Immature natural killer cell (primary cell): ENCODE measurements around the gene MMP23B. TPM values are rescaled to one million over a fixed set of nuclear protein-coding genes. Genes with fewer than 3 reads are reported as not detected.

ENCODE experiments used
- DNase-seq, 3 donors: peaks; one replicate each; pipeline ENCODE4 v3.0.0; 2022; ENCODE audit warnings: mixed read lengths in 1 of 3
- H3K27ac Mint-ChIP-seq, 6 donors: one replicate each; pipeline ENCODE4 v1.8.0; 2020; ENCODE audit warnings: mixed read lengths in 6 of 6, mild to moderate bottlenecking in 5 of 6, inconsistent platforms in 4 of 6, moderate library complexity in 3 of 6
- H3K27me3 Mint-ChIP-seq, 3 donors: one replicate each; pipeline ENCODE4 v1.8.0; 2020 to 2021; ENCODE audit warnings: low read depth in 3 of 3, mild to moderate bottlenecking in 3 of 3, mixed read lengths in 3 of 3, moderate library complexity in 3 of 3, inconsistent platforms in 1 of 3
- H3K36me3 Mint-ChIP-seq, 3 donors: one replicate each; pipeline ENCODE4 v1.8.0; 2020; ENCODE audit warnings: mixed read lengths in 3 of 3, inconsistent platforms in 2 of 3, mild to moderate bottlenecking in 2 of 3
- H3K4me1 Mint-ChIP-seq, 2 donors: one replicate each; pipeline ENCODE4 v1.8.0; 2020; ENCODE audit warnings: inconsistent platforms in 2 of 2, mild to moderate bottlenecking in 2 of 2, mixed read lengths in 2 of 2, moderate library complexity in 1 of 2
- H3K4me3 Mint-ChIP-seq, 5 donors: one replicate each; pipeline ENCODE4 v1.8.0; 2020; ENCODE audit warnings: mild to moderate bottlenecking in 5 of 5, mixed read lengths in 5 of 5, inconsistent platforms in 3 of 5, moderate library complexity in 3 of 5
- H3K9me3 Mint-ChIP-seq, 6 donors: one replicate each; pipeline ENCODE4 v1.8.0; 2020; ENCODE audit warnings: mild to moderate bottlenecking in 6 of 6, mixed read lengths in 6 of 6, inconsistent platforms in 4 of 6, moderate library complexity in 3 of 6
- polyA plus RNA-seq, 3 donors: library from polyadenylated mRNA; unstranded; fragments of 300-500 nt; fragmentation: Illumina TruSeq; gene quantifications; one replicate each; pipeline ENCODE4 v1.2.3, GENCODE V29; 2021

The MMP23B gene
- polyA plus RNA-seq, 3 donors from 2014 or later = 10.4 to 22.3 (median 12.6) TPM

GRCh38 chr1:1609822-1610485, 22.0 kb upstream of the MMP23B start:
- H3K4me1 Mint-ChIP-seq = peaks cover 17 to 21% of the 10 kb centered on the region in 2 donors
- peak overlapping the region in 1 of 6 donors; percentile 10 for H3K27ac Mint-ChIP-seq
- no peak overlapping the region for H3K4me3 Mint-ChIP-seq
- no peak for DNase-seq
- H3K36me3 Mint-ChIP-seq = peaks cover 0 to 4% (median 0%) of the 10 kb centered on the region in 3 donors
- H3K9me3 Mint-ChIP-seq = no peaks in the 10 kb centered on the region
- H3K27me3 Mint-ChIP-seq = peaks cover 1 to 11% (median 8%) of the 10 kb centered on the region in 3 donors

- Mint-ChIP-seq H3K4me3 (no peak overlapping the region), H3K27ac (no peak overlapping the region), H3K36me3 (peaks cover 0 to 4% (median 0%) of the 10 kb centered on the region in 3 donors), H3K9me3 (no peaks in the 10 kb centered on the region), H3K27me3 (peaks cover 6 to 17% (median 10%) of the 10 kb centered on the region in 3 donors), H3K4me1 (peaks cover 19 to 23% of the 10 kb centered on the region in 2 donors)
- DNase-seq = no peak
Measured at GRCh38 chr1:1610796-1611195, 21.2 kb upstream of the MMP23B start.

GRCh38 chr1:1612104-1612400, 19.9 kb upstream of the MMP23B start:
- peak overlapping the region in 2 of 6 donors; percentile 3 to 41 for H3K27ac Mint-ChIP-seq
- peaks cover 22 to 24% of the 10 kb centered on the region in 2 donors for H3K4me1 Mint-ChIP-seq
- peaks cover 0 to 4% (median 0%) of the 10 kb centered on the region in 3 donors for H3K36me3 Mint-ChIP-seq
- DNase-seq = no peak
- H3K9me3 Mint-ChIP-seq = no peaks in the 10 kb centered on the region
- H3K27me3 Mint-ChIP-seq = peaks cover 11 to 24% (median 11%) of the 10 kb centered on the region in 3 donors
- H3K4me3 Mint-ChIP-seq = peak overlapping the region in 1 of 5 donors; percentile 25

GRCh38 chr1:1613509-1614082, 18.4 kb upstream of the MMP23B start:
- Mint-ChIP-seq H3K27me3 (peaks cover 13 to 26% (median 18%) of the 10 kb centered on the region in 3 donors), H3K36me3 (peaks cover 0 to 4% (median 0%) of the 10 kb centered on the region in 3 donors), H3K27ac (peak overlapping the region; percentile 56 to 95 (median 85)), H3K9me3 (no peaks in the 10 kb centered on the region), H3K4me3 (peak overlapping the region; percentile 89 to 93 (median 93)), H3K4me1 (peaks cover 30 to 32% of the 10 kb centered on the region in 2 donors)
- DNase-seq = no peak

GRCh38 chr1:1614204-1614953, 17.6 kb upstream of the MMP23B start:
- H3K4me1 Mint-ChIP-seq = peaks cover 30 to 32% of the 10 kb centered on the region in 2 donors
- no peaks in the 10 kb centered on the region for H3K9me3 Mint-ChIP-seq
- H3K27me3 Mint-ChIP-seq = peaks cover 13 to 26% (median 18%) of the 10 kb centered on the region in 3 donors
- H3K27ac Mint-ChIP-seq = peak overlapping the region; percentile 86 to 95 (median 90)
- H3K4me3 Mint-ChIP-seq = peak overlapping the region; percentile 89 to 93 (median 93)
- peaks cover 0 to 4% (median 0%) of the 10 kb centered on the region in 3 donors for H3K36me3 Mint-ChIP-seq
- peak in 2 of 3 donors; percentile 24 to 31 for DNase-seq

GRCh38 chr1:1614954-1615255, 17.1 kb upstream of the MMP23B start:
- no peaks in the 10 kb centered on the region for H3K9me3 Mint-ChIP-seq
- peaks cover 13 to 26% (median 18%) of the 10 kb centered on the region in 3 donors for H3K27me3 Mint-ChIP-seq
- H3K27ac Mint-ChIP-seq = peak overlapping the region; percentile 86 to 95 (median 90)
- peaks cover 0 to 4% (median 0%) of the 10 kb centered on the region in 3 donors for H3K36me3 Mint-ChIP-seq
- peaks cover 30 to 32% of the 10 kb centered on the region in 2 donors for H3K4me1 Mint-ChIP-seq
- H3K4me3 Mint-ChIP-seq = peak overlapping the region; percentile 89 to 93 (median 93)
- DNase-seq = no peak

- no peaks in the 10 kb centered on the region for H3K9me3 Mint-ChIP-seq
- peak; percentile 99 for DNase-seq
Measured at GRCh38 chr1:1615256-1616044, 16.5 kb upstream of the MMP23B start, which contains the start of gene MIB2. MIB2 (plus strand) TSS chr1:1615500; CDS start chr1:1623453, 7,953 bp downstream.

GRCh38 chr1:1616045-1616790, 15.8 kb upstream of the MMP23B start:
- H3K4me3 Mint-ChIP-seq = peak overlapping the region; percentile 71 to 82 (median 80)
- DNase-seq = peak; percentile 48 to 60 (median 58)
- peaks cover 0 to 4% (median 0%) of the 10 kb centered on the region in 3 donors for H3K36me3 Mint-ChIP-seq
- H3K27me3 Mint-ChIP-seq = peaks cover 13 to 31% (median 18%) of the 10 kb centered on the region in 3 donors
- H3K27ac Mint-ChIP-seq = peak overlapping the region in 3 of 6 donors; percentile 71 to 88 (median 81)
- H3K4me1 Mint-ChIP-seq = peaks cover 30 to 36% of the 10 kb centered on the region in 2 donors
- H3K9me3 Mint-ChIP-seq = no peaks in the 10 kb centered on the region

More at GRCh38 chr1:1615256-1616044, 16.5 kb upstream of the MMP23B start, which contains the start of gene MIB2:
- Mint-ChIP-seq H3K36me3 (peaks cover 0 to 4% (median 0%) of the 10 kb centered on the region in 3 donors), H3K27me3 (peaks cover 13 to 29% (median 18%) of the 10 kb centered on the region in 3 donors), H3K27ac (peak within 1 kb of the TSS; percentile 86 to 95 (median 90)), H3K4me1 (peaks cover 30 to 36% of the 10 kb centered on the region in 2 donors), H3K4me3 (peak within 1 kb of the TSS; percentile 89 to 93 (median 93))

- peaks cover 13 to 31% (median 18%) of the 10 kb centered on the region in 3 donors for H3K27me3 Mint-ChIP-seq
- DNase-seq = no peak
- H3K27ac Mint-ChIP-seq = peak overlapping the region in 5 of 6 donors; percentile 61 to 81 (median 71)
- H3K4me1 Mint-ChIP-seq = peaks cover 30 to 36% of the 10 kb centered on the region in 2 donors
- no peaks in the 10 kb centered on the region for H3K9me3 Mint-ChIP-seq
- peaks cover 0 to 4% (median 0%) of the 10 kb centered on the region in 3 donors for H3K36me3 Mint-ChIP-seq
- peak overlapping the region; percentile 71 to 82 (median 80) for H3K4me3 Mint-ChIP-seq
Measured at GRCh38 chr1:1616838-1617237, 15.1 kb upstream of the MMP23B start.

- no peaks in the 10 kb centered on the region for H3K36me3 Mint-ChIP-seq
- H3K4me3 Mint-ChIP-seq = peak overlapping the region; percentile 71 to 82 (median 80)
- no peaks in the 10 kb centered on the region for H3K9me3 Mint-ChIP-seq
- H3K27me3 Mint-ChIP-seq = peaks cover 13 to 34% (median 18%) of the 10 kb centered on the region in 3 donors
- H3K27ac Mint-ChIP-seq = peak overlapping the region in 5 of 6 donors; percentile 26 to 81 (median 71)
- peaks cover 25 to 35% of the 10 kb centered on the region in 2 donors for H3K4me1 Mint-ChIP-seq
- DNase-seq = no peak
Measured at GRCh38 chr1:1617516-1617915, 14.5 kb upstream of the MMP23B start.

- Mint-ChIP-seq H3K4me3 (peak overlapping the region in 2 of 5 donors; percentile 79 to 82), H3K27me3 (peaks cover 13 to 35% (median 18%) of the 10 kb centered on the region in 3 donors), H3K36me3 (no peaks in the 10 kb centered on the region), H3K4me1 (peaks cover 25 to 39% of the 10 kb centered on the region in 2 donors), H3K9me3 (no peaks in the 10 kb centered on the region), H3K27ac (peak overlapping the region in 2 of 6 donors; percentile 71 to 76)
- DNase-seq = no peak
Measured at GRCh38 chr1:1617925-1618324, 14.0 kb upstream of the MMP23B start.

GRCh38 chr1:1618396-1619068, 13.4 kb upstream of the MMP23B start:
- H3K27ac Mint-ChIP-seq = no peak overlapping the region
- no peak for DNase-seq
- H3K9me3 Mint-ChIP-seq = no peaks in the 10 kb centered on the region
- H3K27me3 Mint-ChIP-seq = peaks cover 13 to 35% (median 17%) of the 10 kb centered on the region in 3 donors
- no peaks in the 10 kb centered on the region for H3K36me3 Mint-ChIP-seq
- peaks cover 23 to 38% of the 10 kb centered on the region in 2 donors for H3K4me1 Mint-ChIP-seq
- peak overlapping the region in 1 of 5 donors; percentile 36 for H3K4me3 Mint-ChIP-seq
